HG03097 (cell line): ENCODE measurements around the gene IFT80.
"Not testable (repeated sequence)": the region's sequence is repeated elsewhere in the genome, so short reads cannot be mapped to it uniquely, and the experiment has no call there.

Experiments used
- ATAC-seq: cut with Tn5 transposase; IDR thresholded peaks from one replicate; pipeline ENCODE4 v1.9.1; 2021; ENCODE audit not compliant: unreplicated experiment, low FRiP score

IFT80 gene

GRCh38 chr3:160286231-160286630 lies 112.8 kb downstream of the IFT80 start:
- no peak for ATAC-seq

- ATAC-seq = no peak
Measured at GRCh38 chr3:160280836-160281235, 118.2 kb downstream of the IFT80 start.

- no peak for ATAC-seq
Measured at GRCh38 chr3:160279657-160280056, 119.4 kb downstream of the IFT80 start.

- no peak for ATAC-seq
Measured at GRCh38 chr3:160278210-160278609, 120.8 kb downstream of the IFT80 start.

GRCh38 chr3:160265088-160265487 lies 133.9 kb downstream of the IFT80 start:
- no peak for ATAC-seq

- ATAC-seq = no peak
Measured at GRCh38 chr3:160260587-160261270, 138.3 kb downstream of the IFT80 start.

- ATAC-seq = no peak
Measured at GRCh38 chr3:160259589-160259988, 139.4 kb downstream of the IFT80 start.

- ATAC-seq = no peak
Measured at GRCh38 chr3:160257606-160258005, 141.4 kb downstream of the IFT80 start.

- no peak for ATAC-seq
Measured at GRCh38 chr3:160253298-160253697, 145.7 kb downstream of the IFT80 start.

GRCh38 chr3:160247766-160248165 lies 151.3 kb downstream of the IFT80 start:
- no peak for ATAC-seq

GRCh38 chr3:160245261-160245800 lies 153.7 kb downstream of the IFT80 start:
- no peak for ATAC-seq

GRCh38 chr3:160240719-160241118 lies 158.3 kb downstream of the IFT80 start:
- not testable (repeated sequence) for ATAC-seq

GRCh38 chr3:160232014-160232413 lies 167.0 kb downstream of the IFT80 start:
- ATAC-seq = no peak

- no peak for ATAC-seq
Measured at GRCh38 chr3:160227419-160227818, 171.6 kb downstream of the IFT80 start.

- peak; percentile 28 for ATAC-seq
Measured at GRCh38 chr3:160226026-160226907, 172.8 kb downstream of the IFT80 start.

- ATAC-seq = peak; percentile 77
Measured at GRCh38 chr3:160225176-160226025, 173.6 kb downstream of the IFT80 start, which contains the start of gene C3orf80. Gene C3orf80 (plus strand): TSS chr3:160225422. CDS start chr3:160225636, 214 bp downstream.

- ATAC-seq = no peak
Measured at GRCh38 chr3:160224811-160225175, 174.2 kb downstream of the IFT80 start.

- no peak for ATAC-seq
Measured at GRCh38 chr3:160224256-160224655, 174.8 kb downstream of the IFT80 start.

- no peak for ATAC-seq
Measured at GRCh38 chr3:160221019-160221418, 178.0 kb downstream of the IFT80 start.

- no peak for ATAC-seq
Measured at GRCh38 chr3:160220038-160220437, 179.0 kb downstream of the IFT80 start.

GRCh38 chr3:160218136-160218535 lies 180.9 kb downstream of the IFT80 start:
- ATAC-seq = no peak
